Tibial artery (tissue), 4 donors: ENCODE data around the gene THUMPD2.

Experiments used
- DNase-seq, 2 donors: peaks; one replicate each; pipeline ENCODE4 v3.0.0-alpha.2; 2019
- H3K27ac ChIP-seq, 2 donors: fragments of 200-600 bp; sonication (generic) in 1 of 2; 1 replicate in 1 of 2; 2 replicates in 1 of 2; pipeline ENCODE4 v1.5.1; 2018 to 2019; ENCODE audit warnings: mild to moderate bottlenecking in 1 of 2
- H3K27me3 ChIP-seq, 2 donors: fragments of 200-600 bp; sonication (generic) in 1 of 2; one replicate each; pipeline versions ENCODE4 v1.5.1 to v1.6.0; 2016 to 2019
- H3K36me3 ChIP-seq, 3 donors: fragments of 200-600 bp; sonication (generic) in 2 of 3; one replicate each; pipeline ENCODE4 v1.5.1; 2016 to 2019; ENCODE audit warnings: mild to moderate bottlenecking in 2 of 3
- H3K4me1 ChIP-seq, 4 donors: fragments of 200-600 bp; sonication (generic) in 2 of 4; 1 replicate in 3 of 4; 2 replicates in 1 of 4; pipeline ENCODE4 v1.5.1; 2016 to 2019
- H3K4me3 ChIP-seq, 2 donors: fragments of 200-600 bp; sonication (generic) in 1 of 2; 1 replicate in 1 of 2; 2 replicates in 1 of 2; pipeline ENCODE4 v1.5.1; 2018 to 2019; ENCODE audit warnings: mild to moderate bottlenecking in 2 of 2
- H3K9me3 ChIP-seq, 3 donors: fragments of 200-600 bp; sonication (generic) in 1 of 3; one replicate each; pipeline ENCODE4 v1.5.1; 2016 to 2019
- intact Hi-C: fragments of 100-400 bp; cut with DNase I; formaldehyde crosslinking; loops from one replicate; pipeline ENCODE4 v1.15.0; 2023; ENCODE audit warnings: low total_unique reads
- TF ChIP-seq, protein P1 (sequence below), 2 experiments: fragments of 200-600 bp in 1 of 2; fragments of 450-650 bp in 1 of 2; IDR thresholded peaks; one replicate each; pipeline ENCODE4 v1.5.1; 2017 to 2019; ENCODE audit warnings: antibody characterized with exemption in 2 of 2, mild to moderate bottlenecking in 1 of 2, moderate library complexity in 1 of 2

THUMPD2 gene

GRCh38 chr2:39782591-39782990, 3.5 kb upstream of the THUMPD2 start:
- Histone ChIP-seq H3K27ac (no peak overlapping the region), H3K4me3 (no peak overlapping the region), H3K9me3 (no peaks in the 10 kb centered on the region), H3K27me3 (no peaks in the 10 kb centered on the region), H3K4me1 (peaks cover 0 to 18% (median 7%) of the 10 kb centered on the region in 4 donors), H3K36me3 (no peaks in the 10 kb centered on the region)
- TF ChIP-seq, protein P1, sequence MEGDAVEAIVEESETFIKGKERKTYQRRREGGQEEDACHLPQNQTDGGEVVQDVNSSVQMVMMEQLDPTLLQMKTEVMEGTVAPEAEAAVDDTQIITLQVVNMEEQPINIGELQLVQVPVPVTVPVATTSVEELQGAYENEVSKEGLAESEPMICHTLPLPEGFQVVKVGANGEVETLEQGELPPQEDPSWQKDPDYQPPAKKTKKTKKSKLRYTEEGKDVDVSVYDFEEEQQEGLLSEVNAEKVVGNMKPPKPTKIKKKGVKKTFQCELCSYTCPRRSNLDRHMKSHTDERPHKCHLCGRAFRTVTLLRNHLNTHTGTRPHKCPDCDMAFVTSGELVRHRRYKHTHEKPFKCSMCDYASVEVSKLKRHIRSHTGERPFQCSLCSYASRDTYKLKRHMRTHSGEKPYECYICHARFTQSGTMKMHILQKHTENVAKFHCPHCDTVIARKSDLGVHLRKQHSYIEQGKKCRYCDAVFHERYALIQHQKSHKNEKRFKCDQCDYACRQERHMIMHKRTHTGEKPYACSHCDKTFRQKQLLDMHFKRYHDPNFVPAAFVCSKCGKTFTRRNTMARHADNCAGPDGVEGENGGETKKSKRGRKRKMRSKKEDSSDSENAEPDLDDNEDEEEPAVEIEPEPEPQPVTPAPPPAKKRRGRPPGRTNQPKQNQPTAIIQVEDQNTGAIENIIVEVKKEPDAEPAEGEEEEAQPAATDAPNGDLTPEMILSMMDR (IDR thresholded peaks at IDR 0.05), result no peak
- DNase-seq, result no peak
- intact Hi-C loops, result no loop called here

GRCh38 chr2:39781697-39782096, 2.6 kb upstream of the THUMPD2 start:
- H3K27ac ChIP-seq, result no peak overlapping the region
- intact Hi-C loops, result no loop called here
- no peak for DNase-seq

GRCh38 chr2:39780825-39781600, 2.0 kb upstream of the THUMPD2 start:
- Histone ChIP-seq H3K27me3 (no peaks in the 10 kb centered on the region), H3K9me3 (no peaks in the 10 kb centered on the region), H3K27ac (no peak overlapping the region), H3K4me1 (peaks cover 0 to 33% (median 10%) of the 10 kb centered on the region in 4 donors), H3K4me3 (peak overlapping the region in 1 of 2 donors; percentile 7), H3K36me3 (no peaks in the 10 kb centered on the region)
- TF ChIP-seq, protein P1 (IDR thresholded peaks at IDR 0.05), result no peak
- intact Hi-C loops, result no loop called here
- no peak for DNase-seq

More at GRCh38 chr2:39781697-39782096, 2.6 kb upstream of the THUMPD2 start:
- Histone ChIP-seq H3K36me3 (no peaks in the 10 kb centered on the region), H3K9me3 (no peaks in the 10 kb centered on the region), H3K4me1 (peaks cover 0 to 27% (median 7%) of the 10 kb centered on the region in 4 donors), H3K27me3 (no peaks in the 10 kb centered on the region), H3K4me3 (peak overlapping the region in 1 of 2 donors; percentile 7)
- TF ChIP-seq, protein P1 (IDR thresholded peaks at IDR 0.05), result no peak

- H3K4me3 ChIP-seq, result peak overlapping the region; percentile 82 to 96
- H3K27ac ChIP-seq, result peak overlapping the region; percentile 88 to 95
- TF ChIP-seq, protein P1 (IDR thresholded peaks at IDR 0.05), result no peak
These were observed 869 bp upstream of the THUMPD2 start for GRCh38 chr2:39779927-39780326.

GRCh38 chr2:39779341-39779851, 338 bp upstream of the THUMPD2 start:
- no peaks in the 10 kb centered on the region for H3K27me3 ChIP-seq
- no peaks in the 10 kb centered on the region for H3K36me3 ChIP-seq
- TF ChIP-seq, protein P1 (IDR thresholded peaks at IDR 0.05), result no peak
- DNase-seq, result no peak
- H3K27ac ChIP-seq, result peak overlapping the region; percentile 88 to 95
- H3K4me1 ChIP-seq, result peaks cover 0 to 48% (median 15%) of the 10 kb centered on the region in 4 donors
- H3K4me3 ChIP-seq, result peak overlapping the region; percentile 82 to 96
- H3K9me3 ChIP-seq, result no peaks in the 10 kb centered on the region
- intact Hi-C loops, result loop anchor here (10.0 kb wide), 1 partner anchor 655 kb away; the partner anchor contains the start of gene SOS1

More at GRCh38 chr2:39779927-39780326, 869 bp upstream of the THUMPD2 start:
- Histone ChIP-seq H3K4me1 (peaks cover 0 to 42% (median 13%) of the 10 kb centered on the region in 4 donors), H3K9me3 (no peaks in the 10 kb centered on the region), H3K36me3 (no peaks in the 10 kb centered on the region), H3K27me3 (no peaks in the 10 kb centered on the region)
- DNase-seq, result no peak
- intact Hi-C loops, result loop anchor here (10.0 kb wide), 1 partner anchor 655 kb away; the partner anchor contains the start of gene SOS1
